Measurements from ENCODE around the gene FASTK.
A peak's percentile ranks its signal among the peaks of the same experiment; 100 is the strongest.
"Not testable (repeated sequence)": the region's sequence is repeated elsewhere in the genome, so short reads cannot be mapped to it uniquely, and the experiment has no call there.

Gene FASTK

DNA sequence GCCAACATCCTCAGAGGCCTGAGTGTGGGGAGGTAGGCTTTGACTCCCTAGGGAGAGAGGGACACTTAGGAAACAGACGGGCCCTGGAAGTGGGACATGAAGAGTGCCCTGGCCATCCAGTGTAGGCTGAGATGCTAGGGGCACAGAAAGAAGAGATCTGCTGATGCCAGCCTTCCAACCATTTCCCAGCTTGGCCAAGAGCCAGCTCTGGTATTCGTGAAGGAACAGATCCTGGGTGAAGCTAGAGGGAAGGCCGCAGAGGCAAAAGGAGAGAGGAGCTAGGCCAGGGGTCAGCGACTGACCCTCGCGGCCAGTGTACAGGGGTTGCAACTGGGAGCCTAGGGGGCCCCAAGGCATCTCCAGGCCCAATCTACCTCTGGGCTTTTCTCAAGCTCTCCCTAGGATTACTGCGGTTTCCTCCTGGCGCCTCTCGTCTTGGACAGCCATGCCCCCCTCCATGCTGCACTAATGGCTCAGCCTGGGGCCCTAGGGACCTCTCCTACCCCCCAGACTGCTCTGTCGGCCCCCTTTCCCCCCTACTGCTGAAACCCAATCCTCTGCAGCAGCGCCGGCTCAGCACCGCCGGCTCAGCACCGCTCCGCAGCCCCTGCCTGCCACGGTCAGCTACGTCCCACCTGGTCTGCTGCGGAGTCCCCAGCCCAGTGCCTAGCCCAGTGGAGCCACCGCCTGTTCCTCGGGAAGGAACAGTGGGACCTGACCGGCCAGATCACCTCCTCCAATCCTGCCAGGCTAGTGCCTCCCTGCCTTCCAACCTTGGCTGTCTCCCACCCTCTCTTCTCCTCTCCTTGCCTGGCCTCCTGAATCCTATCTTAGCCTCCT lies 32.4 kb downstream of the FASTK start, which contains the start of gene ASIC3:
TSS of gene ASIC3 (plus strand) at position 556 of the 840 bp plus-strand sequence. CDS start 355 bp downstream, outside the sequence.
- DNase-seq (ENCODE audit: low read depth) = no peak

- DNase-seq (ENCODE audit: low read depth) = peak; percentile 69
Observed at GRCh38 chr7:151046603-151047573, 33.7 kb downstream of the FASTK start.

DNA sequence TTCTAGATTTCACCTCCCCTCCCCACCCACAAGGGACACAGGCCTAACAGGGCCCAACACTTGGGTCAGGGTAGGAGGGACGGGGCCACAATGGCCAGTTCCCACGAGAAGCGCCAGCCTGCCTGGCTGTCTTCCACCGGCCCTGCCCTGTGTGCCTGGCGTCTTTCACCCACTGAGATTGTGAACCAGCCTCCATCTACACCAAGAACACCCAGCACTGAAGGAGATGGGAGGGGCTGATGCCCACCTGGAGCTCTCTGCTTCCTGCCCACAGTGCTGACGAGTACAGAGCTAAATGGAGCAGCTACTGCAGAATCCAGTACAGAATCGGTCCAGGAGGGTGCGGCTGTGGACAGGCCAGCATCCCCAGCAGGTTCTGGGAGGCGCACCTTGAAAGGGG lies 34.6 kb downstream of the FASTK start:
- no peak for DNase-seq (ENCODE audit: low read depth)

- DNase-seq (ENCODE audit: low read depth) = no peak
Observed at GRCh38 chr7:151045262-151045661, 35.3 kb downstream of the FASTK start.

DNA sequence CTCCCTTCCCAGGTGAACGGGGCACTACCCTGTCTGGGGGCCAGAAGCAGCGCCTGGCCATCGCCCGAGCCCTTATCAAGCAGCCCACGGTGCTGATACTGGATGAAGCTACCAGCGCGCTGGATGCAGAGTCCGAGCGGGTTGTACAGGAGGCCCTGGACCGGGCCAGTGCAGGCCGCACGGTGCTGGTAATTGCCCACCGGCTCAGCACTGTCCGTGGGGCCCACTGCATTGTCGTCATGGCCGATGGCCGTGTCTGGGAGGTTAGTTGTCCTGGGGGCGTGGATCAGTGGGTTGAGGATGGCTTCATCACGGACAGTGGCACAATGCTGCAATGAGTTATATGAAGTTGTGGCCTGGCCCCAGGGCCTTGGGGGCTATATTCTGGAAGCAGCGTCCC lies 36.6 kb downstream of the FASTK start:
- DNase-seq (ENCODE audit: low read depth) = no peak

- not testable (repeated sequence) for DNase-seq (ENCODE audit: low read depth)
Observed at GRCh38 chr7:151043449-151043848, 37.2 kb downstream of the FASTK start.

DNA sequence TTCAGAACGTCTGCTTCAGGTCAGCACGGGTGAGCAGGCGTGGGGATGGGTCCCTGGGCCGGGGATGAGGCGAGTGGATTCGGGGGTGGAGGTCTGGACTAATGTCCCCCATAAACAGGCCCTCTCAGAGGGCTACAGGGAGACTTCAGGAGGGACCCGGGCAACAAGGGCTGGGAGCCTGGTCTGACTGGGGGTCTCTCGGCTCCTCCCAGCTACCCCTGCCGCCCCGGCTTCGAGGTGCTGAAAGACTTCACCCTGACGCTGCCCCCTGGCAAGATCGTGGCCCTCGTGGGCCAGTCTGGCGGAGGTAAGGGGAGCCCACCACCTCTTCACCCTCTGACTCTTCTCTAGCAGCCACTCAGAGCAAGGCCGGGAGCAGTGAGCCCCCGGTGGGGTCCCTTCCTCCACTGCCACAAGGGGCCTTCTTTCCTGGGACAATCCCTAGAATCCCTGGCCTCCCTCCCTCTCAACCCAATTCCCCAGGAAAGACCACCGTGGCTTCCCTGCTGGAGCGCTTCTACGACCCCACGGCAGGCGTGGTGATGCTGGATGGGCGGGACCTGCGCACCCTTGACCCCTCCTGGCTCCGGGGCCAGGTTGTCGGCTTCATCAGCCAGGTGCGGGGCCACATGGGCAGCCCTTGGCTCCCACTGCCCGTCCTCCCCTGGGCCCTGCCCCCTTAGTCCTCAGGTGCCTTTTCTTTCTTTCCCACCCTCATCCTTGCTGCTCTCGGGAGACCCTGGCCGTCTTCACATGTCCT lies 39.8 kb downstream of the FASTK start:
- no peak for DNase-seq (ENCODE audit: low read depth)

DNA sequence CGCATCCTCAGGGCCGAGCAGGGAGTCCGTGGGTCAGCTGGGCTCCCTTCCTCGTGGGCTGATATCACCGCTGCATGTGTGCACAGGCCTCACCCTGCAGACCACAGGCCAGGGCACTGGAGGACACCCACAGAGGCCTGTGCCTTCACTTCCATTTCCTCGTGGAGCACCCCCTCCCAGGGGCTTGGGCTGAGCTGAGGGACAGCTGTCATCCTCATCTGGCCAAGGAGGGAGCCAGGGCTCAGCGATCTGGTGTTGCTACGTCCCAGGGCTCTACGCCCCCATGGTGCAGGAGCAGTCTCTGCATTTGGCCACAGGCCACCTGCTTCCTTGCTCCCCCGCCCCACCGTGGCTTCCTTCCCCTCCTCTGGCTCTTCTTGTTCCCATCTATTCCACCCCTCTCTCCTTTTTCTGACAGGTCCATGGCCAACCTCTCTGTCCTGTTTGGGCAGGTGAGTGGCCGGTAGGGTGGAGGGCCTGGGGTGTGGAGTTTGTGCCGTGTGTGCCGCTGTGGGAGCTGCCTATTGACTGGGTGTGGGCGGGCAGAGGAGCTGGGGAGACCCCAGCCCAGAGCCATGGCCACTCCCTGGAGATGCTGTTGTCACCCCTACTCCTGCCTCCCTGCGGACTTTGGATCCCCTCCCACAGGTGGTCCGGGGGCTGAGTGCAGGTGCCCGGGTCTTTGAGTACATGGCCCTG lies 40.6 kb downstream of the FASTK start:
- DNase-seq (ENCODE audit: low read depth) = peak; percentile 39

DNA sequence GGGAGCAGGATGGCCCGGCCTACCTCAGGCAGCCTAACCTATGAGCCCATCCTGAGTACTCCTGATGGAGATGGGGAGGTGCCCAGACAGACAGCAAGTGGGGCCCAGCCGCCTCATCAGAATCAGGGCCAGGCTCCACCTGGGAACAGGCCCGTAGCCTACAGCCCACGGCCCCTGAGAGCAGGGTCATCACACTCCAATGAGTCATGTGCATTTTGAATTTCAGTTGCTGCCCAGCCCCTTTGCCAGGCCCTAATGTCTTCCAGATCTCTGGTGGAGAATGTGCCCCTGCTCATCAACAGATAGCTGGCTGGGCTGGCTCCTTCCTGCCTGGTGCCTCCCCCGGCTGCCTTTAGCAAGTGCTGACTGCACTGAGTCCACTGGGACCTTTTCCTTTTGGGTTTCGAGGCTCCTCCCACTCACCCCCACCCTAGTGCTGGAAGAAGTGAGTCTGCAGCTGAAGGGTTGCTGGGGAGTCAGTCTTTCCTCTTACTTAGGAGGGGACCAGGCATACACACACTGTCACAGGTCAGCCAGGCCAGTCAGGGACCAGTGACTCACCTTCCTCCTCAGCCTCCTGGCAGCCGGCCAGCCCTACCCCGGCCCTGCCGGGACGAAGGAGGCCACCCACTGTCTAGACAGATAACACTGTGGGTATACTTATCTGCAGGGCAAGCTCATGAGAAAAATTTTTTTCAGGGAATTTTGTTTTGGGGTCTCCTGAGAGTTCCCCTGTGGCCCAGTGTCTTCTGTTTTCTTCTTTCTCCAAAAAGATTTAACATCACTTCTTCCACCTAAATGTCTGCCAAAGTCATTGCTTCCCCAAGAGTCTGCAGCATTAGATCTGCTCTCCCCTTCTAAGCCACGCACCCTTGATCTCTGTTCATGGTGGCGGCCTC lies 41.4 kb downstream of the FASTK start:
- peak; percentile 87 for DNase-seq (ENCODE audit: low read depth)

- no peak for DNase-seq (ENCODE audit: low read depth)
Observed at GRCh38 chr7:151035902-151036301, 44.7 kb downstream of the FASTK start.

DNA sequence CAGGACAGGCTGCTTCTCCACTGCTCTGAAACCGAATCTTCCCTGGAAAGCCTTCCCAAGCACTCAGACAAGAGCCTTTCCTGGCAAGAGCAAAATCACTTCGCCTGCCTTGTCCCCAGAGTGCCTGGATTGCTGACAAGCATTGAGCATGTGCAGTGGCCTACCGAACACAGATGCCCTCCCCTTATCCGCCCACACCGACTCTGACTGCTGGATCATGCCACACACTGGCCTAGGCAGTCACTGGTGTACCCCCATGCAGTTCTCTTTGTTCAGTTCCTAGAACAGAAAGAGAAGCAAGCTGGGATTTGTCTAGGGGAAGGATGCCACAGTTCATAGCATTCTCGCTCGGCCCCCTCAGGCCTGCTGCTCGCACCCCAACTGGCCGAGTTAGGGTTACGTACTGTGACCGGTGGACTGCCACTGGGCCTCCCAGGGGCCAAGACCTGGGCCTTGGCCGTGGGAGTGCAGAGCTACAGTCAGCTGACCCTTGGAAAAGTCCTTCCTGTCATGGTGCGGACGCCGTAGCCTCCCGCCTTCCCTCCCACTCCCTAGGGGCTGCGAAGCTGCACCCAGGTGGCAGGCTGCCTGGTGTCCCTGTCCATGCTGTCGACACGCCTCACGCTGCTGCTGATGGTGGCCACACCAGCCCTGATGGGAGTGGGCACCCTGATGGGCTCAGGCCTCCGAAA lies 45.4 kb downstream of the FASTK start:
- DNase-seq (ENCODE audit: low read depth) = no peak

GRCh38 chr7:151034312-151035025 lies 46.1 kb downstream of the FASTK start:
- DNase-seq (ENCODE audit: low read depth) = no peak

DNA sequence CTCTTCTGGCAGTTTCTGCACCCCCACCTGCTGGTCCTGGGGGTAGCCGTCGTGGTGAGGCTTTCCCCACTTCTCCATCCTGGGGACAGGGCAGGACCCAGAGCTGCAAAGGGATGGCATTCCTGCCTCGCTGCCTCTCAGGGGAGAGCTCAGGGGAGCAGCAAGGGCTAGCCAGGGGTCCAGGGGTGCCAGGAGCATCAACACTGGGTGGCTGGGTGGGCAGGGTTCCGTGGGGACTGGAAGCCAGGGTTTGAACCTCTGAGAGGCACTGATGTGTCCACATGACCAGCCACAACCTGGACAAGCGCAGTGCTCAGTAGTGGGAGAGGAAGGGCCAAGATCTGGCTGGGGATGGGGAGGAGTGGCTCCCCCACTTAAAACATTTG lies 46.8 kb downstream of the FASTK start:
- no peak for DNase-seq (ENCODE audit: low read depth)

DNA sequence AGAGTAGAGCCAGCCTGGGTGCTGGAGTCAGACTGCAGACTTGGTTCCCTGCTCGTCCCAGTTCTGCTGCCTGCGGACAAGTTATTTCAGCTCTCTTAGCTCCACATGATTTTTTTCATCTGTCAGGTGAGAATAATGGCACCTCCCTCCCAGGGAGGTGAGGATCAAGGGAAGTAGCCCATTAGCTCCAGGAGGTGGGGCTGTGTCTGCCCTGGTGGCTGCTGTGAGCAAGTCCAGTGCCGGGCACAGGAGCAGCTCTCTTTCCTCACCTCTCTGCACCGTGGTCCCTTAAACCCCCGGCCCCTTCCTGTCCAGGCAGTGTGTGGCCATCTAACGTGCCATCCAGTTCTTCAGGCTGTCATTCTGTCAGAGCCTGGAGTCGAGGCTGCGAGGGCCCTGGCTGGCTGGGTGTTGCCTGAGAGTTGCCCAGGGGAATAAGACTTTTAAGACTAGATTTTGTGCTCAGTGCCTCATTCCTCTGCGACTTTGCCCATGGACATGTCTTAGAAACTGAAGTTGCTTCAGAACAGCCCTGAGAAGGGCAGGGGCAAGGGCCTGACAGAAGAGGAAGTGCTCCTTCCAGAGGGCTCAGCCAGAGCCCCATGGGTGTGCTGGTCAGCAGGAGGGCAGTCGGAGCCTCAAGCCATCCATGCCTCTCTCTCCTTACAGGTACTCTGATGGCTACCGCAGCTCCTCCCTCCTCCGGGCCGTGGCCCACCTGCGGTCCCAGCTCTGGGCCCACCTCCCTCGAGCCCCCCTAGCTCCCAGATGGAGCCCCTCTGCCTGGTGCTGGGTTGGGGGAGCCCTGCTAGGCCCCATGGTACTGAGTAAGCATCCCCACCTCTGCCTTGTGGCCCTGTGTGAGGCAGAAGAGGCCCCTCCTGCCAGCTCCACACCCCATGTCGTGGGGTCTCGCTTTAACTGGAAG lies 47.4 kb downstream of the FASTK start:
- no peak for DNase-seq (ENCODE audit: low read depth)

DNA sequence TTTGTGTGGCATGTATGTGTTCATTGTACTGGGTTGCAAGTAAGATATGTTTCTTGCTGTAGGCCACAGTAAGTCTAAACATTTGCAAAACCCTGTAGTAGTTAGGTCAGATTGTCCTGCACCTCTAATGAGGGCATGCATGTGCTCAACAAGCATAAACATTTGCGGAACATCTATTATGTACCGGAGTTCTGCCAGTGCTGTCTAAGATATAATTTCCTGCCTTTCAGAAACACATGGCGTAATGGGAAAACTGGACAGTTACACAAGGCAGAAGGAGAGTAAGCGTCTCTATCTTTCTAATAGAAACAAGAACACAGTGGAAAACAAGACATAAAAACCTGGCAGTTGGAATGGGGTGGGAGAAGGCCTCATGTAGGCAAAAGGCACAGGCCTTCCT lies 49.6 kb downstream of the FASTK start:
- DNase-seq (ENCODE audit: low read depth) = peak; percentile 19

GRCh38 chr7:151028948-151029501 lies 51.6 kb downstream of the FASTK start:
- DNase-seq (ENCODE audit: low read depth) = no peak

- DNase-seq (ENCODE audit: low read depth) = peak; percentile 97
Observed at GRCh38 chr7:151028131-151028947, 52.3 kb downstream of the FASTK start, which contains the start of gene ABCB8. Gene ABCB8, plus strand, starts transcription at chr7:151028450. Its CDS starts 66 bp downstream, at chr7:151028516.

All from amniotic epithelial cell (primary cell).